ENCODE data around the gene GNA14.
"Not testable (repeated sequence)": the region's sequence is repeated elsewhere in the genome, so short reads cannot be mapped to it uniquely, and the experiment has no call there.

The GNA14 gene

DNA sequence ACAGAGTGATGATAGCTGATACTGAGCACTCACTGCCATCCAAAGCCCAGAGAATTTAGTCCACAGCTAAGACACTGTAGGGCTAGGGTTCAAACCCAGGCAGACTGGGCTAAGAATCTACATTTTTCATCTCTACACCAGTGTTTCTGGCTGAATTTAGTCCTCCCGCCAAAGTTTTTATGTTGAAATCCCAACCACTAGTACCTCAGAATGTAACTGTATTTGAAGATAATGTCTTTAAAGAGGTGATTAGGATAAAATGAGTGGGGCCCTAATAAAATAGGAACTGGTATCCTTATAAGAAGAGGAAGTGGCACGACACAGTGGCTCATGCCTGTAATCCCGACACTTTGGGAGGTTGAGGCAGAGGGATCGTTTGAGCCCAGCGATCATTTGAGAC, 4.3 kb downstream of the GNA14 start:
- no peak for DNase-seq (ENCODE audit: low spot score)

GRCh38 chr9:77640741-77641580, 7.2 kb downstream of the GNA14 start:
- DNase-seq (ENCODE audit: low spot score): no peak

- DNase-seq (ENCODE audit: low spot score): no peak
Observed at GRCh38 chr9:77632652-77633051, 15.5 kb downstream of the GNA14 start.

DNA sequence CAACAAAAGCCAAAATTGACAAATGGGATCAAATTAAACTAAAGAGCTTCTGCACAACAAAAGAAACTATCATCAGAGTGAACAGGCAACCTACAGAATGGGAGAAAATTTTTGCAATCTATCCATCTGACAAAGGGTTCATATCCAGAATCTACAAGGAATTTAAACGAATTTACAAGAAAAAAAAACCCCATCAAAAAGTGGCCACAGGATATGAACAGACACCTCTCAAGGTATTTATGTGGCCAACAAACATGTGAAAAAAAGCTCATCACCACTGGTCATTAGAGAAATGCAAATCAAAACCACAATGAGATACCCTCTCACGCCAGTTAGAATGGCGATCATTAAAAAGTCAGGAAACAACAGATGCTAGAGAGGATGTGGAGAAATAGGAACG, 19.3 kb downstream of the GNA14 start:
- not testable (repeated sequence) for DNase-seq (ENCODE audit: low spot score)

DNA sequence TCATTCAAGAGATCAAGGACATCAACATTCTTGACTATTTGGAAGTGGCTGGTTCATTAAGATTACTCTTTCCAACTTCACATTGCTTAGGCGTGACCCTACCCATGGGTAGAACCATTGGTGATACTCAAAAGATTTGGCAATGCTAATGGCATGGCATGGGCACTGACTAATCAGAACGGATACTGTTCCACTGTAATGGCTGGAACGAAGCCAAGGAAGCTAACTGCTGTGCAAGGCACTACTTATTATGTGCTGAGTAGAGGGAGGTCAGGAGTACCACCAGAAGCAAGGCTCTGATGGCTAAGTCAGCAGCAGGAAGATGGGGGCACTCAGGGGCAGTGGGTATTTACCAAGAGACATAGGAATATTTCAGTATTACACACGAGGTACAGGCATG, 31.9 kb downstream of the GNA14 start:
- DNase-seq (ENCODE audit: low spot score): no peak

DNA sequence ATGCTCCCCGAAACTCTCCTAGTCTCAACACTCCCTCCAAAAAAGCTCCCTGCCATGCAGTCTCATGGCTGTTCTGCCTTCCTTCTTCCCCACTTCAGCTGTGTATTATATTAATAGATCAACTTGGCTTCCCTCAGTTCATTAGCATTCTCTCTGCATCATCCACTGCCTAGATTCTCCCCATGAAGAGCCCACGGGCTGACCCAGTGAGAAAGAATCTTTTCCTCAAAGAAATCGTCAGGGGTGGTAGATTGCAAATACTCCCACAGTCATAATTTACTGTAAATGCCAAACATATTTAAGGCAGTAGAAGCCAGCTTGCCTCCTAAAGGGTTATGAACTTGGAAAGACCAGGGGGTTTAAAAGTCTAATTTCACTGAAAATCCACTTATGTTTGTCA, 33.5 kb downstream of the GNA14 start:
- no peak for DNase-seq (ENCODE audit: low spot score)

DNA sequence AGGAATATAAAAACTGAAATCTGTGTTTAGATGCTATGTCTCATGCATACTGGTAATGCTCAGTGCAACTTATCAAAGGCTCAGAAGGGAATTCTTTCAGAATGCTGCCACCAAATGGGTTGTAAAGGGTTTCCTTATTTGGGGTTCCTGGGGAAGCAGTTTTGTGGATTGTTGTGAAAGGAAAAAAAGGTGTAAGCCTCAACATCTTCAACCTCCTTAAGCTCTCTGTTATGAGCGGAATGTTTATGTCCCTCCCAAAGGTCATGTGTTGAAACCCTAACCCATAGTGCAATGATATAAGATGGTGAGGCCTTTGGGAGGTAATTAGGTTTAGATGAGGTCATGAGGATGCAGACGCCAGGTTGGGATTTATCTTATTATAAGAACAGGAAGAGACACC, 41.6 kb downstream of the GNA14 start:
- DNase-seq (ENCODE audit: low spot score): no peak

- no peak for DNase-seq (ENCODE audit: low spot score)
Observed at GRCh38 chr9:77605449-77606220, 42.5 kb downstream of the GNA14 start.

DNA sequence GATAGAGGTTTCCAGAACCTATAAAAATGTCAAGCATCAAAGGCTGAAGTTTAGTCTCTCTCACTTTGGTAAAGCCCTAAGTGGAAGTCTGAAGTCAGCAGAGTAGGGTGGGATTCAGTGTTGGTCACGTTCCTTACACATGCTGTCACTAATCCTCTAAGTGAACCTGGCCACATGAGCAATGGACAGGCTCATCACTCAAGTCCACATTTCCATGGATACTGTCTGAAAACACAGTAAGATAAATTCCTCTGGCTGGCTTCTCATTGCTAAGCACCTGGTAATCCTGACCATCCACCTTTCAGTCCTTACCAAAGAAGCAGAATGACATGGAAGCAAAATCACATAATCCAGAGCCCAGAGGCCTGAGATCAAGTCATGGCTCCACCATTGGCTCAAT, 43.8 kb downstream of the GNA14 start:
- DNase-seq (ENCODE audit: low spot score): no peak

DNA sequence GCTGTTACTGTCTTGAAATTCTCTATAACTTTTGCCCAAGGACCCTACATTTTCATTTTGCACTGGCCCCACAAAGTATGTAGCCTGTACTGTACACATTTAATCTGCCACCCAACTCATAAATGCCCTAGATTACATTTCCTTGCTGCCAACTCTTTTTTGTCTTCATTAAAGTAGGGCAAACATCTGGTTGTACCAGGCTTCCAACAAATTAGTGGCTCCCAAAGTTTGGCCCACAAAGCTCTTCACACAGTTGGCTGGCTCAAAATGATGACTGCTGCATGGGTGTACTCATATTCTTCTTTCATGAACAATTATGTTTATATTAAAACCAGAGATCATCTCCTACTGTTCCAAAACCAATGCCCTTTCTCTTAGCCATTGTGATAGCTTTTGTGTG, 45.3 kb downstream of the GNA14 start:
- DNase-seq (ENCODE audit: low spot score): no peak

GRCh38 chr9:77601476-77602099, 46.5 kb downstream of the GNA14 start:
- DNase-seq (ENCODE audit: low spot score): peak; percentile 18

DNA sequence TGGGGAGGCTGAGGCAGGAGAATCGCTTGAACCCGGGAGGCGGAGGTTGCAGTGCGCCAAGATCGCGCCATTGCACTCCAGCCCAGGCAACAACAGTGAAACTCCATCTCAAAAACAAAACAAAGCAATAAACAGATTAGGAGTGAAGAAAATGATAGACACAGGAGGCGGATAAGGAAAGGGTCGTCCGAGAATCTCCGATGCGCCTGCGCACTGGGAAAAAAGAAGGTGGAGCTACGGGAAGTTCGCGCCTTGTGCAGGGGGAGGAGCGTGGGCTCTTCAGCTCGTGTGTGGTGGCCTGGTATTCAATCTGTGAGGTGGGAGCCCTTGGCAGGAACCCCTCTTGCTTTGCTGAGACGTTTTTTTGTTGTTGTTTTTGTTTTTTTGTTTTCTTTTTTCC, 47.3 kb downstream of the GNA14 start:
- no peak for DNase-seq (ENCODE audit: low spot score)

DNA sequence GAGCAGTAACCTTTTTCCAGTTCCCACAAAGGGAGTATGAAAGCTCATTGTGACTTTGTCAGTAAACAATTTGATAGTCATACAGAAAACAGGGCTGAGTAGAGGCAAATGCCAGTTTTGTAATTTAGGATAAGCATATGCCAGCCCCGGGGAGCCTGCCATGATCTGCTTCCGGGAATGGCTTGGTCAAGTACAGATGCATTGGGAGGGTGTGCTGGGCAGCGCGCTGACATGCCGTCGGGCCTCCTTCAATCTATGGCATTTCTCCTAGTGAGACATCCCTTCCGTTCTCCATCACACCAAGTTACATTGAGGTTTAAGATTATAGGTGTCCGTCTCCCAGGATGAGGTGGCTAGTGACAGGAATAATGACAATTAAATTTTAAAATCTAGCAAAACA, 48.6 kb downstream of the GNA14 start:
- DNase-seq (ENCODE audit: low spot score): no peak

DNA sequence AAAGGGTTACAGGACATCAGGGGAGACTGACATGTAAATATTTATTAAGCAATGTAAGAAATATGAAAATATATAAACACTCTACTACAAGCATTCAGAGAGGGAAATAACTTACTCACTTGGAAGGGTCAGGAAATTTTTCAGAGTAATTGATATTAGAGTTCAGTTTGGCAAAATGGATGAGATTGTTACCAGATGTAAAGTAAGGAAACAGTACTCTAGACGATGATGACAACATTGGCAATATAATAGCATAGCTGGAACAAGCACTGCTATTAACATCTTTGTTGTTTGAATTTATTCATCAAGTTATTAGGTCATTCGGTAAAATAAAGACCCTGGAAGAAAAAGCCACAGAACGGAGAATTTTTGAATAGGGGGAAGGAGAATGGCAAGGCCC, 49.1 kb downstream of the GNA14 start:
- no peak for DNase-seq (ENCODE audit: low spot score)

- no peak for DNase-seq (ENCODE audit: low spot score)
Observed at GRCh38 chr9:77598524-77598923, 49.6 kb downstream of the GNA14 start.

DNA sequence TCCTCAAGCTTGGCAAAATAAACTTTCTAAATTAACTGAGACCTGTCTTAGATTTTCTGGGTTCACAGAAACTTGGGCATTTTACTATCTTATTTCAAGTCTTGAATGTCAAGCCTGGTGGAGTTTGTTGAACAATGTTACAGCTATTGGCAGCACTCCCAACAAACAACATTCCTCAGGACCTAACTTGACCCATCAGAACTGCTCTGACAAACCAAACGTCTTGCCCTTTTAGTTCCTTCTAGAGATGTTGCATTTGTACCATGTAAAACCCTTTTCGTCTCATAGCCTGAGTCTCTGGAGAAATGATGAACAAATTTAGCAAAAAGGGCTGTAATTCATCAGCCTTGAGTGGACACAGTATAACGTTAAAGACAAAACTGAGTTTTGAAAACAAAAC, 51.1 kb downstream of the GNA14 start:
- DNase-seq (ENCODE audit: low spot score): no peak

DNA sequence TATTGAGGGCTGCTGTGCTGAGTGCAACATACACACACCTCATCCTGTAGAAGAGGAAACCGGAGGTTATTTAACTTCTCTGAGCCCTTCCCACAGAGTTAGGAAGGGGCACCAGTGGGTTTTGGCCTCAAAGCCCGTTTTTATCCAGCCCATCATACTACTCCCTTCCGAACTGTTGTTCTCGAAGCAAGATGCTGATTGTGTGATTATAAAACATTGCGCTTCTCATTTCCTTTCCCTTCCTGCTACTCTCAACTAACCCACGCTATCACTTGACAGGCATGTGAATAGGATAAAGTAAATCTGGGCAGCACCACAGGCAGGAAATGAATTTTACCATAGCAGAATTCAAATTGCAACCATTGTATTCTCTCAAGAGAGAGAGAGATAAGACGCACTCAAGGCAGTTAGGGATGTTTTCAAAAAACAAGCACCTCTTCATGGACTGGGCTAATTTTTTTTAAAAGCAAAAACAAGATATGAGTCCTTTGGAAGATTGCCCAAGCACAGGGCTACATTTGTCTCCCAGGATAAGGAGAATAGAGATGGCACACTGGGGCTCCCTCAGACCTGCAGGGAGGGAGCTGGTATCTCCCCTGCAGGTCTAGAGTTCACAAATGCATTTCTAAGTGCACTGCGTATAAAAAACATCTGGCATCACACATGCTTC, 52.6 kb downstream of the GNA14 start:
- DNase-seq (ENCODE audit: low spot score): no peak

DNA sequence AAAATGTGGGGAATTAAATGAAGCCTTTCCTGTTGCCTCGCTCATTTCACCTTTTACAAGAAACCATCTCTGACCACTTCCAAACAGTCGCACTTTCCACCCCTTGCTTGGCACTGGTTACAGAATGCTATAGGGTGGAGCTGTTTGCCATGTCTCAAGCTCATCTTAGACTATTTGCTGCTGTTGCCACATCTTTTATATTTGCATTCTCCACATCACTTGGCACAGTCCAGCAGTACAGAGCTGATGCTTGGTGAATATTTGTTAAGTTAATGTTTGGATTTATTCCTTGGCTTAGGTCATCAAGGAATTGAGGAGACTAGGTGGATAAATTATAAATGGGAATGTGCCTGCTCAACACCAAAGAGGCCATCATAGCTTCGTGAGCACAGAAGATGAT, 53.2 kb downstream of the GNA14 start:
- DNase-seq (ENCODE audit: low spot score): no peak

DNA sequence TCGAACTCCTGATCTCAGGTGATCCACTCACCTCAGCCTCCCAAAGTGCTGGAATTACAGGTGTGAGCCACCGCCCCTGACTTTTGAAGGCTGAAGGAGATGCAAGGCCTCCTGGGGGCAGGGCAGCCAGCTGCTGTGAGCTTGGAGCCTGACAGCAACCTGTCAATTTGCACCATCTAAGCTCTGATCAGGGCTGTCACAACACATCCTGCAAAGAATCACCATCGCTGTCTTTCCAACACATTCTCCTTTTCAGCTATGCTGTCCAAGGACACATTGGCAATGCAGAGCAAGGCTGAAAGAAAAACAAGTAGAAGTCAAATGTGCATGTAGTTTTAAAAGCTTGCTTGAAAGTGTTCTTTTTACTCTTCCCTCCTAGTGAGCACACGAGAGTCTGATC, 54.6 kb downstream of the GNA14 start:
- DNase-seq (ENCODE audit: low spot score): no peak

GRCh38 chr9:77592476-77592875, 55.6 kb downstream of the GNA14 start:
- DNase-seq (ENCODE audit: low spot score): no peak

GRCh38 chr9:77589046-77589795, 58.9 kb downstream of the GNA14 start:
- no peak for DNase-seq (ENCODE audit: low spot score)

Data from SK-N-DZ (cell line).